ENCODE measurements around the gene PDP2.
A peak's percentile ranks its signal among the peaks of the same experiment; 100 is the strongest.
"Not testable (repeated sequence)": the region's sequence is repeated elsewhere in the genome, so short reads cannot be mapped to it uniquely, and the experiment has no call there.

The PDP2 gene

GRCh38 chr16:66853261-66854139 lies 26.8 kb upstream of the PDP2 start:
- no peak for DNase-seq (ENCODE audit: low read depth in 2 of 2)

GRCh38 chr16:66856184-66856730 lies 24.1 kb upstream of the PDP2 start:
- DNase-seq (ENCODE audit: low read depth in 2 of 2) = no peak

- no peak for DNase-seq (ENCODE audit: low read depth in 2 of 2)
Observed at GRCh38 chr16:66856801-66857200, 23.5 kb upstream of the PDP2 start.

- no peak for DNase-seq (ENCODE audit: low read depth in 2 of 2)
Observed at GRCh38 chr16:66857437-66857836, 22.9 kb upstream of the PDP2 start.

GRCh38 chr16:66858740-66859396 lies 21.4 kb upstream of the PDP2 start:
- DNase-seq (ENCODE audit: low read depth in 2 of 2) = no peak

- DNase-seq (ENCODE audit: low read depth in 2 of 2) = no peak
Observed at GRCh38 chr16:66859397-66860068, 20.8 kb upstream of the PDP2 start.

- no peak for DNase-seq (ENCODE audit: low read depth in 2 of 2)
Observed at GRCh38 chr16:66862023-66862520, 18.2 kb upstream of the PDP2 start.

GRCh38 chr16:66863707-66864106 lies 16.6 kb upstream of the PDP2 start:
- no peak for DNase-seq (ENCODE audit: low read depth in 2 of 2)

GRCh38 chr16:66869424-66869823 lies 10.9 kb upstream of the PDP2 start:
- no peak for DNase-seq (ENCODE audit: low read depth in 2 of 2)

GRCh38 chr16:66871363-66871762 lies 9.0 kb upstream of the PDP2 start:
- DNase-seq (ENCODE audit: low read depth in 2 of 2) = not testable (repeated sequence)

GRCh38 chr16:66871840-66872239 lies 8.5 kb upstream of the PDP2 start:
- no peak for DNase-seq (ENCODE audit: low read depth in 2 of 2)

- DNase-seq (ENCODE audit: low read depth in 2 of 2) = no peak
Observed at GRCh38 chr16:66872559-66872942, 7.8 kb upstream of the PDP2 start.

- peak; percentile 79 to 80 for DNase-seq (ENCODE audit: low read depth in 2 of 2)
Observed at GRCh38 chr16:66872943-66873684, 7.2 kb upstream of the PDP2 start.

- DNase-seq (ENCODE audit: low read depth in 2 of 2) = no peak
Observed at GRCh38 chr16:66873685-66874055, 6.6 kb upstream of the PDP2 start.

GRCh38 chr16:66874079-66874775 lies 6.1 kb upstream of the PDP2 start:
- DNase-seq (ENCODE audit: low read depth in 2 of 2) = no peak

GRCh38 chr16:66878067-66878466 lies 2.2 kb upstream of the PDP2 start:
- DNase-seq (ENCODE audit: low read depth in 2 of 2) = no peak

GRCh38 chr16:66881014-66881417 lies 701 bp downstream of the PDP2 start:
- DNase-seq (ENCODE audit: low read depth in 2 of 2) = no peak

GRCh38 chr16:66881560-66881959 lies 1.2 kb downstream of the PDP2 start:
- DNase-seq (ENCODE audit: low read depth in 2 of 2) = no peak

GRCh38 chr16:66881964-66882508 lies 1.7 kb downstream of the PDP2 start:
- DNase-seq (ENCODE audit: low read depth in 2 of 2) = no peak

- no peak for DNase-seq (ENCODE audit: low read depth in 2 of 2)
Observed at GRCh38 chr16:66882702-66883101, 2.4 kb downstream of the PDP2 start.

- DNase-seq (ENCODE audit: low read depth in 2 of 2) = no peak
Observed at GRCh38 chr16:66885491-66885890, 5.2 kb downstream of the PDP2 start.

Data from stimulated activated CD8-positive, alpha-beta memory T cell treated with anti-CD3 and anti-CD28 coated beads, Interleukin-2, amount 100 ng/mL, for 1 hour (primary cell).